ENCODE measurements around the gene ARL1.
A peak's percentile ranks its signal among the peaks of the same experiment; 100 is the strongest.

ARL1 gene

DNA sequence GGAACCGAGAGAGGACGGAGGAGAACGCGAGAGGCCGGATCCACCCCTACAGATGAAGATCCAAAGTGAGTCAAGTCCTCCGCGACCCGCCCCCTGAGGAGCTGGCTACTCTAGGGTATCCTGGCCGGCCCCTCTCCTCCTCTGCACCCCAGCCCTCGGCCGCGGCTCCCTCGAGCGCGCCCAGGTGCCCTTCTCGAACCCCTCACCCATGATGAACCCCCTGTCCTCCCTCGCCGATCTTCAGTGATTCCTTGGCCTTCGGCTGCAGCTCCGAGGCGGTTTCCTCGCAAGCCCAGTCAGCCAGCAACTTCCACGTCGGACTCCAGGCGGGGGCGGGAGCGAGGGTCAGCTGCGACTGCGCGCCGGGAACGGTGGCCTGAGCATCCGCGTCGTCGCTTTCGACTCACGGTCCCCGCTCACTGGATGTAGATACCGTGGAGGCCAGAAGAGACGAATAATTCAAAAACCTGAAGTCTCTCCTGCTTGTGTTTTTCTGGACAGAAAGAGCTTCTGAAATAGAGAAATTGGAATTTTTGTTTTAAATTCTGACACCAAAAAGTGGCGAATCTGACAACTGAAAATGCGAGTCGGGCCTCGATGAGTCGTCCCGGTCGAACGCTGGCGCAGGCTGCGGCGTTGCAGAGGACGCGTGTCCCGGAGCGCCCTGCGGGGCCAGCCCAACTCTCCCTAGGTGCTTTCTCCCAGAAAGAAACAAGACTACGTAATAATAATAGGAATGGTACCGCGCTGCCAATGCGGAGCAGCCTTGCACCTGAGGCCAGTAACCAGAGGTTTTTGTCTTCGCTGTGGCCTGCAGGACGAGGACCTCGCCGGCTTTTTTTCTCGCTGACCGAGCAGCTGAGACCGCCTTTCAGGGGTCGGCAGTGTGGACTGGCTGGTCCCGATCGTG, at the start of gene ARL1:
TSS of gene ARL1 (minus strand) at position 337 of the 910 bp plus-strand sequence. CDS start at position 210, 127 bp downstream.
- no peaks in the 10 kb centered on the region for H3K9me3 ChIP-seq (ENCODE audit: insufficient read depth, low read depth, low read length)
- peaks cover 45% of the 10 kb centered on the region for H3K79me2 ChIP-seq (ENCODE audit: insufficient read depth, low read length)
- no peaks in the 10 kb centered on the region for H3K9me2 ChIP-seq (replicated peaks; ENCODE audit: low read depth, low read length)
- TF ChIP-seq EZH2phosphoT487 (IDR thresholded peaks at IDR 0.05; ENCODE audit: borderline replicate concordance), result no peak
- TF ChIP-seq, protein P1, sequence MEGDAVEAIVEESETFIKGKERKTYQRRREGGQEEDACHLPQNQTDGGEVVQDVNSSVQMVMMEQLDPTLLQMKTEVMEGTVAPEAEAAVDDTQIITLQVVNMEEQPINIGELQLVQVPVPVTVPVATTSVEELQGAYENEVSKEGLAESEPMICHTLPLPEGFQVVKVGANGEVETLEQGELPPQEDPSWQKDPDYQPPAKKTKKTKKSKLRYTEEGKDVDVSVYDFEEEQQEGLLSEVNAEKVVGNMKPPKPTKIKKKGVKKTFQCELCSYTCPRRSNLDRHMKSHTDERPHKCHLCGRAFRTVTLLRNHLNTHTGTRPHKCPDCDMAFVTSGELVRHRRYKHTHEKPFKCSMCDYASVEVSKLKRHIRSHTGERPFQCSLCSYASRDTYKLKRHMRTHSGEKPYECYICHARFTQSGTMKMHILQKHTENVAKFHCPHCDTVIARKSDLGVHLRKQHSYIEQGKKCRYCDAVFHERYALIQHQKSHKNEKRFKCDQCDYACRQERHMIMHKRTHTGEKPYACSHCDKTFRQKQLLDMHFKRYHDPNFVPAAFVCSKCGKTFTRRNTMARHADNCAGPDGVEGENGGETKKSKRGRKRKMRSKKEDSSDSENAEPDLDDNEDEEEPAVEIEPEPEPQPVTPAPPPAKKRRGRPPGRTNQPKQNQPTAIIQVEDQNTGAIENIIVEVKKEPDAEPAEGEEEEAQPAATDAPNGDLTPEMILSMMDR (conservative IDR thresholded peaks at IDR 0.05; ENCODE audit: low read length), result no peak
- no peaks in the 10 kb centered on the region for H3K27me3 ChIP-seq (ENCODE audit: insufficient read depth, low read length, poor library complexity, severe bottlenecking)
- H3F3A ChIP-seq (ENCODE audit: low read depth), result no peaks in the 10 kb centered on the region
- H2AFZ ChIP-seq (ENCODE audit: low read length), result peak within 1 kb of the TSS; percentile 95
- no peaks in the 10 kb centered on the region for H3K36me3 ChIP-seq (ENCODE audit: insufficient read depth, low read length)
- H3K4me1 ChIP-seq (ENCODE audit: insufficient read depth, low read length, poor library complexity, severe bottlenecking), result peaks cover 24% of the 10 kb centered on the region
- H3K4me3 ChIP-seq (ENCODE audit: low read length, poor library complexity, severe bottlenecking), result peak within 1 kb of the TSS; percentile 100
- peaks cover 25% of the 10 kb centered on the region for H4K20me1 ChIP-seq (ENCODE audit: insufficient read depth, low read length, poor library complexity, severe bottlenecking)
- peak within 1 kb of the TSS; percentile 100 for H3K4me2 ChIP-seq (ENCODE audit: low read depth, low read length, poor library complexity, severe bottlenecking)
- peak within 1 kb of the TSS; percentile 96 for H3K9ac ChIP-seq (ENCODE audit: low read depth, low read length, poor library complexity, severe bottlenecking)

GRCh38 chr12:101455685-101456084, 48.1 kb upstream of the ARL1 start:
- Histone ChIP-seq H4K20me1 (ENCODE audit: insufficient read depth, low read length, poor library complexity, severe bottlenecking) (no peaks in the 10 kb centered on the region), H3K4me1 (ENCODE audit: insufficient read depth, low read length, poor library complexity, severe bottlenecking) (no peaks in the 10 kb centered on the region), H3K9ac (ENCODE audit: low read depth, low read length, poor library complexity, severe bottlenecking) (no peak overlapping the region), H2AFZ (ENCODE audit: low read length) (no peak overlapping the region), H3K9me2 (replicated peaks; ENCODE audit: low read depth, low read length) (no peaks in the 10 kb centered on the region), H3K4me3 (ENCODE audit: low read length, poor library complexity, severe bottlenecking) (no peak overlapping the region), H3K9me3 (ENCODE audit: insufficient read depth, low read depth, low read length) (no peaks in the 10 kb centered on the region), H3K4me2 (ENCODE audit: low read depth, low read length, poor library complexity, severe bottlenecking) (no peak overlapping the region), H3F3A (ENCODE audit: low read depth) (no peaks in the 10 kb centered on the region), H3K27me3 (ENCODE audit: insufficient read depth, low read length, poor library complexity, severe bottlenecking) (no peaks in the 10 kb centered on the region), H3K36me3 (ENCODE audit: insufficient read depth, low read length) (no peaks in the 10 kb centered on the region), H3K79me2 (ENCODE audit: insufficient read depth, low read length) (no peaks in the 10 kb centered on the region)
- no peak for TF ChIP-seq EZH2phosphoT487 (IDR thresholded peaks at IDR 0.05; ENCODE audit: borderline replicate concordance)
- TF ChIP-seq, protein P1 (conservative IDR thresholded peaks at IDR 0.05; ENCODE audit: low read length), result no peak

DNA sequence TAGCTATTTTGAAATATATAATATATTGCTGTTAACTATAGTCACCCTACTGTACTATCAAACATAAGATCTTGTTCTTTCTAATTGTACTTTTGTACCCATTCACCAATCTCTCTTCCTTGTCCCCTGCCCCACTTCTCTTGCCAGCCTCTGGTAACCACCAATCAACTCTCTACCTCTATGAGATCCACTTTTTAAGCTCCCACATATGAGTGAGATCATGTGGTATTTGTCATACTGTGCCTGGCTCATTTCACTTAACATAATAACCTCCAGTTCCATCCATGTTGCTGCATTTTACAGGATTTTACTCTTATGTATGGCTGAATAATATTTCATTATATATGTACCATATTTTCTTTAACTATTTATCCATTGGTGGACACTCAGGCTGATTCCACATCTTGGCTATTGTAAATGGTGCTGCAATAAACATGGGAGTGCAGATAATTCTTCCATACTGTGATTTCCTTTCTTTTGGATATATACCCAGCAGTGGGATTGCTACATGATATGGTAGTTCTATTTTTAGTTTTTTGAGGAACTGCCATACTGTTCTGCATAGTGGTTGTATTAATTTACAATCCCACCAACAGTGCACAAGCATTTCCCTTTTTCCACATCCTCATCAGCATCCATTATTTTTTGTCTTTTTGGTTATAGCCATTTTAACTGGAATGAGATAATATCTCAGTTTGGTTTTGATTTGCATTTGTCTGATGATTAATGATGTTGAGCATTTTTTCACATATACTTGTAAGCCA, 34.1 kb upstream of the ARL1 start:
- H3K79me2 ChIP-seq (ENCODE audit: insufficient read depth, low read length), result no peaks in the 10 kb centered on the region
- H3F3A ChIP-seq (ENCODE audit: low read depth), result no peaks in the 10 kb centered on the region
- no peaks in the 10 kb centered on the region for H3K27me3 ChIP-seq (ENCODE audit: insufficient read depth, low read length, poor library complexity, severe bottlenecking)
- H3K4me1 ChIP-seq (ENCODE audit: insufficient read depth, low read length, poor library complexity, severe bottlenecking), result no peaks in the 10 kb centered on the region
- no peaks in the 10 kb centered on the region for H3K9me3 ChIP-seq (ENCODE audit: insufficient read depth, low read depth, low read length)
- H3K9me2 ChIP-seq (replicated peaks; ENCODE audit: low read depth, low read length), result no peaks in the 10 kb centered on the region
- H2AFZ ChIP-seq (ENCODE audit: low read length), result no peak overlapping the region
- H3K4me3 ChIP-seq (ENCODE audit: low read length, poor library complexity, severe bottlenecking), result no peak overlapping the region
- no peak for TF ChIP-seq EZH2phosphoT487 (IDR thresholded peaks at IDR 0.05; ENCODE audit: borderline replicate concordance)
- TF ChIP-seq, protein P1 (conservative IDR thresholded peaks at IDR 0.05; ENCODE audit: low read length), result no peak
- no peak overlapping the region for H3K4me2 ChIP-seq (ENCODE audit: low read depth, low read length, poor library complexity, severe bottlenecking)
- H4K20me1 ChIP-seq (ENCODE audit: insufficient read depth, low read length, poor library complexity, severe bottlenecking), result no peaks in the 10 kb centered on the region
- no peak overlapping the region for H3K9ac ChIP-seq (ENCODE audit: low read depth, low read length, poor library complexity, severe bottlenecking)
- H3K36me3 ChIP-seq (ENCODE audit: insufficient read depth, low read length), result no peaks in the 10 kb centered on the region
